Smooth muscle cell (in vitro differentiated cells): ENCODE results near the gene CELF5. TPM values are rescaled to one million over a fixed set of nuclear protein-coding genes. Genes with fewer than 3 reads are reported as not detected.

Experiments used
- DNase-seq: peaks from one replicate; lab custom pipeline; 2025; ENCODE audit not compliant: unreplicated experiment; lab: John Stamatoyannopoulos, UW
- H2AFZ ChIP-seq: fragments of 200-600 bp; sonication (generic); 2 replicates; pipeline ENCODE4 v1.6.0; 2016; ENCODE audit warnings: antibody characterized with exemption, low read depth, mild to moderate bottlenecking
- H3F3A ChIP-seq: fragments of 200-600 bp; sonication (generic); 2 replicates; pipeline ENCODE4 v1.6.0; 2017; ENCODE audit warnings: antibody characterized with exemption, low read depth
- H3K27ac ChIP-seq: fragments of 200-600 bp; sonication (generic); 2 replicates; pipeline ENCODE4 v1.5.1; 2016; ENCODE audit warnings: low read depth, mild to moderate bottlenecking
- H3K27me3 ChIP-seq: fragments of 200-600 bp; sonication (generic); 2 replicates; pipeline ENCODE4 v1.6.1; 2016; ENCODE audit warnings: low read depth, mild to moderate bottlenecking
- H3K36me3 ChIP-seq: fragments of 200-600 bp; sonication (generic); 2 replicates; pipeline ENCODE4 v1.5.1; 2016; ENCODE audit warnings: low read depth
- H3K4me1 ChIP-seq: fragments of 200-600 bp; sonication (generic); 2 replicates; pipeline ENCODE4 v1.5.1; 2016; ENCODE audit warnings: low read depth
- H3K4me2 ChIP-seq: fragments of 200-600 bp; sonication (generic); 2 replicates; pipeline ENCODE4 v1.6.0; 2016; ENCODE audit warnings: mild to moderate bottlenecking
- H3K4me3 ChIP-seq: fragments of 200-600 bp; sonication (generic); 2 replicates; pipeline ENCODE4 v1.5.1; 2016; ENCODE audit warnings: mild to moderate bottlenecking
- H3K79me2 ChIP-seq: fragments of 200-600 bp; sonication (generic); 2 replicates; pipeline ENCODE4 v1.6.0; 2016; ENCODE audit warnings: low read depth, mild to moderate bottlenecking
- H3K9ac ChIP-seq: fragments of 200-600 bp; sonication (generic); 2 replicates; pipeline ENCODE4 v1.6.0; 2016; ENCODE audit warnings: low read depth
- H3K9me3 ChIP-seq: fragments of 200-600 bp; sonication (generic); replicated peaks from 2 replicates; pipeline ENCODE4 v1.5.1; 2016; ENCODE audit warnings: low read depth
- H4K20me1 ChIP-seq: fragments of 200-600 bp; sonication (generic); 2 replicates; pipeline ENCODE4 v1.6.0; 2016; ENCODE audit warnings: low read depth
- WGBS: methylation state at CpG from one replicate; pipeline ENCODE4 v1.1.7; 2016; ENCODE audit warnings: low lambda C conversion rate; 5-methylcytosine and 5-hydroxymethylcytosine counted together
- polyA plus RNA-seq: library from polyadenylated mRNA; unstranded; fragments of >200 nt; fragmentation: Nextera tagmentation; extraction: Ambion mirVana; gene quantifications from 2 replicates; pipeline ENCODE4 v1.2.1, GENCODE V29; 2016
- total RNA-seq: library from RNA; depleted of rRNA; stranded (reverse); fragments of >200 nt; gene quantifications from 2 replicates; pipeline ENCODE4 v1.2.3, GENCODE V29; 2014
- TF ChIP-seq, protein P1 (sequence below): fragments of 200-600 bp; sonication (generic); IDR thresholded peaks from 2 replicates; pipeline ENCODE4 v1.5.1; 2017; ENCODE audit warnings: borderline replicate concordance, mild to moderate bottlenecking, antibody characterized with exemption; ENCODE audit not compliant: insufficient read depth, poor library complexity, severe bottlenecking

Gene CELF5
- total and polyA plus RNA-seq, 2 experiments from 2014 or later: 0.18 TPM; not detected in 1

DNA sequence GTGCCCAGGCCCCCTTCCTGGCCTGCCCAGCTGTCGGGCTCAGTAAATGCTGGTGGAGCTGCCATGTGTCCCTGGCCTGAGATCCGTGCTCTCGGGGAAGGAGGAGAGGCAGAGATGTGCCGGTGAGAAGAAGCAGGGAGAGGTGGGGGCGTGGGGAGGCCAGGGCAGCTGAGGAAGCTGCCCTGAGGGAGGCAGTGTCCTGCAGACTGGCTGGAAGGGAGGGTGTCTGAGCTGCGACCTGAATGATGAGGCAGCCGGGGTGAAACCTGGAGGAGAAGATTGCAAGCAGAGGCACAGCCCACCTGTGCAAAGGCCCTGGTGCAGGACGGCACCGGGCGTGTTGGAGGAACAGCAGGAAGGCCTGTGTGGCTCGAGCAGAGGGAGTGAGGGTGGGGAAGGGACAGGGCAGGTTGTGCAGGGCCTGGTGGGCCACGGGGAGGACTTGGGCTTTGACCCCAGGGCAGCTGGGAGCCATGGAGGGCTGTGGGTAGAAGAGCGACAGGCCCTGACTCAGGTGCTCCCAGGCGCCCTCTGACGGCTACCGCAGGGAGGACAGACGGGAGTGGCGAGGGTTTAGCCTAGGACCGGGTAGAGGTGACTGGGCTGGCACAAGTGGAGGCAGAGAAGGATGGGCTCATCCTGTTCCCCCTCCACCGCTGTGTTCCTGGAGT is 14.0 kb upstream of the CELF5 start:
- Histone ChIP-seq H3K79me2 (no peaks in the 10 kb centered on the region), H3K36me3 (no peaks in the 10 kb centered on the region), H3F3A (no peaks in the 10 kb centered on the region), H3K9ac (no peak overlapping the region), H4K20me1 (no peaks in the 10 kb centered on the region), H3K27ac (no peak overlapping the region), H2AFZ (no peak overlapping the region), H3K4me2 (no peak overlapping the region), H3K4me1 (no peaks in the 10 kb centered on the region), H3K4me3 (no peak overlapping the region), H3K27me3 (no peaks in the 10 kb centered on the region), H3K9me3 (no peaks in the 10 kb centered on the region)
- 50% methylated on average over 19 of the region's 20 CpGs for WGBS
- DNase-seq: peak; percentile 1
- TF ChIP-seq, protein P1, sequence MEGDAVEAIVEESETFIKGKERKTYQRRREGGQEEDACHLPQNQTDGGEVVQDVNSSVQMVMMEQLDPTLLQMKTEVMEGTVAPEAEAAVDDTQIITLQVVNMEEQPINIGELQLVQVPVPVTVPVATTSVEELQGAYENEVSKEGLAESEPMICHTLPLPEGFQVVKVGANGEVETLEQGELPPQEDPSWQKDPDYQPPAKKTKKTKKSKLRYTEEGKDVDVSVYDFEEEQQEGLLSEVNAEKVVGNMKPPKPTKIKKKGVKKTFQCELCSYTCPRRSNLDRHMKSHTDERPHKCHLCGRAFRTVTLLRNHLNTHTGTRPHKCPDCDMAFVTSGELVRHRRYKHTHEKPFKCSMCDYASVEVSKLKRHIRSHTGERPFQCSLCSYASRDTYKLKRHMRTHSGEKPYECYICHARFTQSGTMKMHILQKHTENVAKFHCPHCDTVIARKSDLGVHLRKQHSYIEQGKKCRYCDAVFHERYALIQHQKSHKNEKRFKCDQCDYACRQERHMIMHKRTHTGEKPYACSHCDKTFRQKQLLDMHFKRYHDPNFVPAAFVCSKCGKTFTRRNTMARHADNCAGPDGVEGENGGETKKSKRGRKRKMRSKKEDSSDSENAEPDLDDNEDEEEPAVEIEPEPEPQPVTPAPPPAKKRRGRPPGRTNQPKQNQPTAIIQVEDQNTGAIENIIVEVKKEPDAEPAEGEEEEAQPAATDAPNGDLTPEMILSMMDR: peak; percentile 48

DNA sequence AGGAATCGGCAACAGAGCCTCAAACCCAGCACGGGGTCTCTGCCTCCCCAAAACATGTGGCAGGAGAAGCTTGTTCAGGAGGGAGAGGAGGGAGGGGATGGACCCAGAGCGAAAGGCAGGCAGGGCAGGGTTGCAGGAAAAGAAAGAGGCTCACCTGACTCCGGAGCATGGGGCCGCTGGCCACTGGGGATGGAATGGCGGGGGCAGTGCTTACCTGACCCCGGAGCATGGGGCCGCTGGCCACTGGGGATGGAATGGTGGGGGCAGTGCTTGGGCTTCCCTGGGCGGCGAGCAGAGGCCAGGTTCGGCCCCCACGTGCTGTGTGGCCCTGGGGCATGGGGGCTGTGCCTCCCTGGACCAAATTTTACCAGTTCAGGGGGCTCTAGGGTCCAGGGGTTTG is 13.3 kb upstream of the CELF5 start:
- H3K27ac ChIP-seq: no peak overlapping the region
- no peaks in the 10 kb centered on the region for H3K9me3 ChIP-seq
- no peak overlapping the region for H3K4me3 ChIP-seq
- no peaks in the 10 kb centered on the region for H3K36me3 ChIP-seq
- no peaks in the 10 kb centered on the region for H3F3A ChIP-seq
- TF ChIP-seq, protein P1: no peak
- no peak overlapping the region for H3K9ac ChIP-seq
- no peak overlapping the region for H3K4me2 ChIP-seq
- DNase-seq: no peak
- H3K79me2 ChIP-seq: no peaks in the 10 kb centered on the region
- no peak overlapping the region for H2AFZ ChIP-seq
- H4K20me1 ChIP-seq: no peaks in the 10 kb centered on the region
- H3K27me3 ChIP-seq: no peaks in the 10 kb centered on the region
- WGBS: 81% methylated on average over 12 of the region's 12 CpGs
- H3K4me1 ChIP-seq: no peaks in the 10 kb centered on the region

DNA sequence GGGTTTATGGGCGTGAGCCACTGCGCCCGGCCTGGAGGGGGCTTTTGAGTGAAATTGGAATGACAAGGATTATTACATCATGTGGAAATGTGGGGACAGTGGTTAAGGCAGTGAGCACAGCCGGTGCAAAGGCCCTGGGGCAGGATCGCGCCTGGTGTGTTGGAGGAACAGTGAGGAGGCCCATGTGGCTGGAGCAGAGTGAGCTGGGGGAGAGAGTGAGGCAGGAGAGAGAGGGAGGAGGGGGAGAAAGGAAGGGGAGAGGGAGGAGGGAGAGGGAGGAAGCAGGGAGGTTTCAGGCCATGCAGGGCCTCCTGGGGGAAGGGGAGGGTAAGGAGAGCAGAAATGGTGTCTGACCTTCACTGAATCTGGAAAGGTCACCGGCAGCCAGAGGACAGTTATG is 11.3 kb upstream of the CELF5 start:
- Histone ChIP-seq H3K4me1 (no peaks in the 10 kb centered on the region), H3F3A (no peaks in the 10 kb centered on the region), H3K27me3 (no peaks in the 10 kb centered on the region), H4K20me1 (no peaks in the 10 kb centered on the region), H2AFZ (no peak overlapping the region), H3K4me3 (no peak overlapping the region), H3K9ac (no peak overlapping the region), H3K79me2 (no peaks in the 10 kb centered on the region), H3K27ac (no peak overlapping the region), H3K9me3 (no peaks in the 10 kb centered on the region), H3K4me2 (no peak overlapping the region), H3K36me3 (no peaks in the 10 kb centered on the region)
- 93% methylated on average over 6 of the region's 7 CpGs for WGBS
- DNase-seq: no peak
- TF ChIP-seq, protein P1: no peak

DNA sequence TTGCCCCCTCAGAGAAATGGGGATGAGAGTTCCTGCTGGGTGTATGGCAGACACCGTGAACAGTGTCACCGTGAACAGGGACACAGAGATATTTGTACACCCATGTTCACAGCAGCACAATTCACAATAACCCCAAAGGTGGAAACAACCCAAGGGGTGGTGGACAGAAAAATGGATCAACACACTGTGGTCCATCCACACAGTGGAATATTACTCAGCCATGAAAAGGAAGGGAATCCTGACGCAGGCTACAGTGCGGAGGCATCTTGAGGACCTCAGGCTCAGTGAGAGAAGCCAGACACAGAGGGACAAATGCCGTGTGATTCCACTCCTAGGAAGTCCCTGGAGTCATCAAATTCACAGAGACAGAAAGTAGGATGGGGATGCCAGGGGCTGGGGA is 7.6 kb upstream of the CELF5 start:
- WGBS: 84% methylated on average over 5 of the region's 5 CpGs
- H4K20me1 ChIP-seq: no peaks in the 10 kb centered on the region

More for the DNA sequence above, 7.6 kb upstream of the CELF5 start:
- DNase-seq: no peak
- no peaks in the 10 kb centered on the region for H3K9me3 ChIP-seq
- H3K4me2 ChIP-seq: no peak overlapping the region
- H3F3A ChIP-seq: no peaks in the 10 kb centered on the region
- no peaks in the 10 kb centered on the region for H3K36me3 ChIP-seq
- H3K4me1 ChIP-seq: no peaks in the 10 kb centered on the region
- no peak overlapping the region for H3K4me3 ChIP-seq
- no peaks in the 10 kb centered on the region for H3K27me3 ChIP-seq
- no peak overlapping the region for H2AFZ ChIP-seq
- H3K9ac ChIP-seq: no peak overlapping the region
- H3K27ac ChIP-seq: no peak overlapping the region
- no peaks in the 10 kb centered on the region for H3K79me2 ChIP-seq
- TF ChIP-seq, protein P1: no peak
